GM21447 (cell line): ENCODE data around the gene ZNRD2.

Source experiments
- ATAC-seq: cut with Tn5 transposase; IDR thresholded peaks from one replicate; pipeline ENCODE4 v1.9.1; 2021; ENCODE audit not compliant: unreplicated experiment

ZNRD2 gene

GRCh38 chr11:65588199-65589054 lies 18.1 kb downstream of the ZNRD2 start:
- peak; percentile 87 for ATAC-seq

GRCh38 chr11:65589444-65590239 lies 19.4 kb downstream of the ZNRD2 start:
- no peak for ATAC-seq

- ATAC-seq: no peak
These were observed 20.0 kb downstream of the ZNRD2 start for GRCh38 chr11:65590240-65590738.

- ATAC-seq: no peak
These were observed 21.9 kb downstream of the ZNRD2 start for GRCh38 chr11:65591939-65592857.

GRCh38 chr11:65592858-65593517 lies 22.7 kb downstream of the ZNRD2 start:
- ATAC-seq: no peak

- no peak for ATAC-seq
These were observed 23.5 kb downstream of the ZNRD2 start for GRCh38 chr11:65593518-65594414.

GRCh38 chr11:65595131-65595530 lies 24.9 kb downstream of the ZNRD2 start:
- ATAC-seq: no peak

- no peak for ATAC-seq
These were observed 25.4 kb downstream of the ZNRD2 start, which contains the start of gene KCNK7 for GRCh38 chr11:65595543-65596281. Gene KCNK7, minus strand, starts transcription at chr11:65595800. Its CDS starts 28 bp downstream, at chr11:65595772.

GRCh38 chr11:65596520-65596919 lies 26.2 kb downstream of the ZNRD2 start:
- no peak for ATAC-seq

- ATAC-seq: no peak
These were observed 28.0 kb downstream of the ZNRD2 start for GRCh38 chr11:65598258-65598699.

GRCh38 chr11:65599216-65599954 lies 29.1 kb downstream of the ZNRD2 start:
- ATAC-seq: no peak

GRCh38 chr11:65599955-65600246 lies 29.6 kb downstream of the ZNRD2 start:
- no peak for ATAC-seq

GRCh38 chr11:65604258-65604657 lies 34.0 kb downstream of the ZNRD2 start:
- ATAC-seq: no peak

- no peak for ATAC-seq
These were observed 36.8 kb downstream of the ZNRD2 start for GRCh38 chr11:65606876-65607613.

- ATAC-seq: no peak
These were observed 37.5 kb downstream of the ZNRD2 start for GRCh38 chr11:65607614-65608426.

- no peak for ATAC-seq
These were observed 39.0 kb downstream of the ZNRD2 start for GRCh38 chr11:65609229-65609628.
